PC-3 (cell line): ENCODE data around the gene TTC27. TPM values are rescaled to one million over a fixed set of nuclear protein-coding genes. Genes with fewer than 3 reads are reported as not detected.

Source experiments
- ATAC-seq: fragments of 200-7000 bp; cut with Tn5 transposase; 2 replicates; pipeline ENCODE4 v1.9.1; 2020; ENCODE audit warnings: mild to moderate bottlenecking, moderate library complexity
- BruUV-seq: library from RNA; stranded (reverse); fragments of 400-500 nt; replicated peaks from 2 replicates; lab custom pipeline; 2021; lab: Mats Ljungman, UMichigan
- CTCF ChIA-PET: fragments of 300-600 bp; sonication (Branson Sonifier 250); formaldehyde crosslinking; loops from one replicate; lab custom pipeline; 2022; ENCODE audit warnings: antibody characterized with exemption; lab: Charles Lee
- POLR2A ChIA-PET: fragments of 300-600 bp; sonication (Branson Sonifier 250); formaldehyde crosslinking; loops from one replicate; lab custom pipeline; 2022; ENCODE audit warnings: antibody characterized with exemption; ENCODE audit not compliant: unreplicated experiment; lab: Charles Lee
- DNase-seq: peaks from one replicate; pipeline ENCODE4 v3.0.0-alpha.2; 2015
- H2AFZ ChIP-seq: fragments of 300-600 bp; sonication (generic); 2 replicates; pipeline ENCODE4 v1.6.0; 2016; ENCODE audit warnings: antibody characterized with exemption, low read length
- H3F3A ChIP-seq: fragments of 300-600 bp; sonication (generic); one replicate; pipeline ENCODE4 v1.6.0; 2017; ENCODE audit warnings: antibody characterized with exemption, low read length, control low read depth, mild to moderate bottlenecking; ENCODE audit not compliant: unreplicated experiment
- H3K27ac ChIP-seq: fragments of 300-600 bp; sonication (generic); 2 replicates; pipeline ENCODE4 v1.5.1; 2016; ENCODE audit warnings: mild to moderate bottlenecking, low read length
- H3K27me3 ChIP-seq: fragments of 300-600 bp; sonication (generic); 2 replicates; pipeline ENCODE4 v1.6.1; 2016; ENCODE audit warnings: low read length, mixed read lengths
- H3K36me3 ChIP-seq: fragments of 300-600 bp; sonication (generic); 2 replicates; pipeline ENCODE4 v1.6.1; 2016; ENCODE audit warnings: low read depth, mixed run types, low read length, mixed read lengths
- H3K4me1 ChIP-seq: fragments of 300-600 bp; sonication (generic); 2 replicates; pipeline ENCODE4 v1.5.1; 2016; ENCODE audit warnings: low read length; ENCODE audit not compliant: insufficient read depth
- H3K4me2 ChIP-seq: fragments of 300-600 bp; sonication (generic); 2 replicates; pipeline ENCODE4 v1.6.0; 2016; ENCODE audit warnings: low read length
- H3K4me3 ChIP-seq: fragments of 300-600 bp; sonication (generic); 2 replicates; pipeline ENCODE4 v1.5.1; 2016; ENCODE audit warnings: mild to moderate bottlenecking, low read length, mixed read lengths
- H3K79me2 ChIP-seq: fragments of 300-600 bp; sonication (generic); 2 replicates; pipeline ENCODE4 v1.6.1; 2017; ENCODE audit warnings: low read length, mixed read lengths
- H3K9ac ChIP-seq: fragments of 300-600 bp; sonication (generic); 2 replicates; pipeline ENCODE4 v1.6.0; 2016; ENCODE audit warnings: mild to moderate bottlenecking, low read length
- H3K9me2 ChIP-seq: fragments of 300-600 bp; sonication (generic); replicated peaks from 2 replicates; pipeline ENCODE4 v1.6.1; 2016; ENCODE audit warnings: mixed run types, low read length, mixed read lengths
- H3K9me3 ChIP-seq: fragments of 300-600 bp; sonication (generic); 2 replicates; pipeline ENCODE4 v1.6.1; 2016; ENCODE audit warnings: low read length, mixed read lengths
- H4K20me1 ChIP-seq: fragments of 300-600 bp; sonication (generic); 2 replicates; pipeline ENCODE4 v1.6.1; 2016; ENCODE audit warnings: low read length, mixed read lengths
- EZH2 ChIP-seq: fragments of 300-600 bp; sonication (generic); IDR thresholded peaks from one replicate; pipeline ENCODE4 v1.6.1; 2017; ENCODE audit warnings: antibody characterized with exemption, mild to moderate bottlenecking, low read length; ENCODE audit not compliant: unreplicated experiment
- EZH2phosphoT487 ChIP-seq: fragments of 300-600 bp; sonication (generic); IDR thresholded peaks from 2 replicates; pipeline ENCODE4 v1.6.1; 2018; ENCODE audit warnings: mild to moderate bottlenecking, antibody characterized with exemption, low read length, borderline replicate concordance
- intact Hi-C: fragments of 100-400 bp; cut with micrococcal nuclease; formaldehyde crosslinking; loops from 2 replicates; pipeline ENCODE4 v1.9.0; 2023
- total RNA-seq: library from RNA; depleted of rRNA; stranded (reverse); fragments of >200 nt; gene quantifications from 2 replicates; pipeline ENCODE4 v1.2.3, GENCODE V29; 2014
- TF ChIP-seq, protein P1 (sequence below): fragments of 300-600 bp; sonication (generic); conservative IDR thresholded peaks from 2 replicates; pipeline ENCODE4 v1.5.1; 2017; ENCODE audit warnings: antibody characterized with exemption, low read depth, mild to moderate bottlenecking, low read length

TTC27 gene
- total RNA-seq, 1 experiment from 2014 or later = 33.0 TPM

DNA sequence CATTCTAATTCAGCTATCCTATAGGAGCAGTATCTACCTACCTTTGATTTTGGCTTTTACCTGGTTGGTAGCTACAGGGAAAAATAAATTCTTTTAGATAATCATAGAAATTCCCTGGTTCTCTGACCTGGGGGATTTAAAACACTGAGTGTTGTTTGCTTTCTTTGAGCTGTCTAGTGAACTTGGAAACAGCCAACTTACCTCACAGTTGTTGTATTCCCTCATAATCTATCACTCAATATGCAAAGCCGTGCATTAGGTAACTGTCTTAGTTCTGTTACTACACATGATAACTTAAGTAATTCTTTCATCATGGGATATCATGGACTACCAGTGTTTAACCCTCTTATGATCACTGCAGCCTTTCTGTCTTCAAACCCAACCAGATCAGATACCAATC, 127.8 kb downstream of the TTC27 start:
- Histone ChIP-seq H3K9me2 (no peaks in the 10 kb centered on the region), H3K27me3 (no peaks in the 10 kb centered on the region), H3K79me2 (no peaks in the 10 kb centered on the region), H2AFZ (no peak overlapping the region), H3K27ac (no peak overlapping the region), H3K9ac (no peak overlapping the region), H3K9me3 (no peaks in the 10 kb centered on the region), H3F3A (no peaks in the 10 kb centered on the region), H3K4me1 (peaks cover 6% of the 10 kb centered on the region; the same call in 1 of the 2 replicates), H3K4me2 (no peak overlapping the region), H4K20me1 (no peaks in the 10 kb centered on the region), H3K36me3 (peaks cover 10% of the 10 kb centered on the region), H3K4me3 (no peak overlapping the region)
- POLR2A ChIA-PET = no interaction called here
- TF ChIP-seq, protein P1, sequence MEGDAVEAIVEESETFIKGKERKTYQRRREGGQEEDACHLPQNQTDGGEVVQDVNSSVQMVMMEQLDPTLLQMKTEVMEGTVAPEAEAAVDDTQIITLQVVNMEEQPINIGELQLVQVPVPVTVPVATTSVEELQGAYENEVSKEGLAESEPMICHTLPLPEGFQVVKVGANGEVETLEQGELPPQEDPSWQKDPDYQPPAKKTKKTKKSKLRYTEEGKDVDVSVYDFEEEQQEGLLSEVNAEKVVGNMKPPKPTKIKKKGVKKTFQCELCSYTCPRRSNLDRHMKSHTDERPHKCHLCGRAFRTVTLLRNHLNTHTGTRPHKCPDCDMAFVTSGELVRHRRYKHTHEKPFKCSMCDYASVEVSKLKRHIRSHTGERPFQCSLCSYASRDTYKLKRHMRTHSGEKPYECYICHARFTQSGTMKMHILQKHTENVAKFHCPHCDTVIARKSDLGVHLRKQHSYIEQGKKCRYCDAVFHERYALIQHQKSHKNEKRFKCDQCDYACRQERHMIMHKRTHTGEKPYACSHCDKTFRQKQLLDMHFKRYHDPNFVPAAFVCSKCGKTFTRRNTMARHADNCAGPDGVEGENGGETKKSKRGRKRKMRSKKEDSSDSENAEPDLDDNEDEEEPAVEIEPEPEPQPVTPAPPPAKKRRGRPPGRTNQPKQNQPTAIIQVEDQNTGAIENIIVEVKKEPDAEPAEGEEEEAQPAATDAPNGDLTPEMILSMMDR = no peak
- TF ChIP-seq EZH2phosphoT487 (no peak), EZH2 (no peak)
- DNase-seq = no peak
- CTCF ChIA-PET = no interaction called here
- no TSS peak for BruUV-seq
- intact Hi-C loops = no loop called here
- ATAC-seq = no peak

DNA sequence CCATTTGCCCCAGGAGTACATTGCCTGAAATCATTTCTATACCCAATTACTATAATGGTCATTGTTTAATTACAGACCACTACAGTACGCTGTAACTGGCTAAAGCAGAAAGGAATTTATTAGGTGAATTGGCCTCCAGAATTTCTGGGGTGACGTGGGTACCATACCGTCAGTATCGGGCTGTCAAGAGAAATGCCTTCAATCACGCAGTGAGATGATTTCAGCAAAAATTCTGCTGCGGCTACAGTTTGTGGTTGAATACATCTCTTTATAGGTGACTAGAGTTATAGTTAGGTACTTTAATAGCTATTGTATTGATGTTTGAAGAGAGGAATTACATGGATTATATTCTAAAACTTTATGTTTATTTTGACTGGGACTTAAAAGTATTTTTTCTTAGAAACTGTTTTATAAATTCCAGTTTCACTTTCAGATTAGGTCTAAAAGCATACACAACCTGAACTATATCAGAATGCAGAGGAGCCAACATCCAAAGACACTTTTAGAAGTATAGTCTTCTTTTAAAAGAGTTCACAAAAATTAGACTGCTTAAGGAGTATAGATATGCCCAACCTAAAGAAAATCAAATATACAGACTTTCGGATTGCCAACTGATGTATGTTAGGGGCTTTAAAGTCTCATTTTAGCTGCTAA, 128.4 kb downstream of the TTC27 start:
- Histone ChIP-seq H3K27ac (no peak overlapping the region), H4K20me1 (no peaks in the 10 kb centered on the region)

DNA sequence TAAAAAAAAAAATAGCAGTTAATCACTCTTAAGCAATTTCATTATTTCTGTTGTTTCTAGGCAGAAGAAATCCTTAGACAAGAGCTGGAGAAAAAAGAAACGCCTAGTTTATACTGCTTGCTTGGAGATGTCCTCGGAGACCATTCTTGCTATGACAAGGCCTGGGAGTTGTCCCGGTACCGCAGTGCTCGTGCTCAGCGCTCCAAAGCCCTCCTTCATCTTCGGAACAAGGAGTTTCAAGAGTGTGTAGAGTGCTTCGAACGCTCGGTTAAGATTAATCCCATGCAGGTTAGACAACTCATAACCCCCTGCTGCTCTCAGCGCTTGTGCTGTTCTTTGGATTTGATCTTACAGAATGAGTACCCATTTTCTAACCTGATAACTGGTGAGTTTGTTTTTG, 130.4 kb downstream of the TTC27 start:
- Histone ChIP-seq H3K9ac (no peak overlapping the region), H4K20me1 (no peaks in the 10 kb centered on the region), H3K4me1 (no peaks in the 10 kb centered on the region), H2AFZ (no peak overlapping the region), H3K9me2 (no peaks in the 10 kb centered on the region), H3K4me2 (no peak overlapping the region), H3K27me3 (no peaks in the 10 kb centered on the region), H3K36me3 (peaks cover 10% of the 10 kb centered on the region), H3K9me3 (no peaks in the 10 kb centered on the region), H3K79me2 (no peaks in the 10 kb centered on the region), H3K4me3 (no peak overlapping the region), H3F3A (no peaks in the 10 kb centered on the region), H3K27ac (no peak overlapping the region)
- POLR2A ChIA-PET = no interaction called here
- ATAC-seq (no peak), DNase-seq (no peak)
- TF ChIP-seq EZH2phosphoT487 (no peak), EZH2 (no peak)
- TF ChIP-seq, protein P1 = no peak
- CTCF ChIA-PET = no interaction called here
- intact Hi-C loops = no loop called here
- no TSS peak for BruUV-seq

More for the DNA sequence above, 128.4 kb downstream of the TTC27 start:
- ATAC-seq (no peak), DNase-seq (no peak)
- H3K9me2 ChIP-seq = no peaks in the 10 kb centered on the region
- H3K9ac ChIP-seq = no peak overlapping the region
- TF ChIP-seq EZH2 (no peak), EZH2phosphoT487 (no peak)
- TF ChIP-seq, protein P1 = no peak
- H2AFZ ChIP-seq = no peak overlapping the region
- no peak overlapping the region for H3K4me2 ChIP-seq
- H3K79me2 ChIP-seq = no peaks in the 10 kb centered on the region
- ChIA-PET POLR2A (no interaction called here), CTCF (no interaction called here)
- intact Hi-C loops = no loop called here
- H3K27me3 ChIP-seq = no peaks in the 10 kb centered on the region
- H3K9me3 ChIP-seq = no peaks in the 10 kb centered on the region
- peaks cover 10% of the 10 kb centered on the region for H3K36me3 ChIP-seq
- BruUV-seq = no TSS peak
- no peak overlapping the region for H3K4me3 ChIP-seq
- H3F3A ChIP-seq = no peaks in the 10 kb centered on the region
- peaks cover 6% of the 10 kb centered on the region; the same call in 1 of the 2 replicates for H3K4me1 ChIP-seq
